ENCODE measurements around the gene PTRH2. TPM values are rescaled to one million over a fixed set of nuclear protein-coding genes. Genes with fewer than 3 reads are reported as not detected.

PTRH2 gene
- total and polyA plus RNA-seq, 2 of the 8 experiments (the other 6 are each of a cell fraction or from before 2014, with no cell fraction given) = 39.4 to 43.2 TPM

- TF ChIP-seq FOSL1 (IDR thresholded peaks at IDR 0.05; ENCODE audit: insufficient read depth, low read depth, low read length) = no peak
- no peak for TF ChIP-seq ZNF274 (IDR thresholded peaks at IDR 0.05; ENCODE audit: borderline replicate concordance, extremely low read depth, low read length)
- TF ChIP-seq NANOG (IDR thresholded peaks at IDR 0.05; ENCODE audit: insufficient read depth, low read depth, low read length, poor library complexity, severe bottlenecking) = no peak
- no peak for TF ChIP-seq ASH2L (IDR thresholded peaks at IDR 0.05; ENCODE audit: low read length)
- no peak for TF ChIP-seq EZH2 (IDR thresholded peaks at IDR 0.05; ENCODE audit: low read depth, low read length, severe bottlenecking)
- no peak for TF ChIP-seq CBX5 (IDR thresholded peaks at IDR 0.05; ENCODE audit: low read depth, low read length)
- no peak for TF ChIP-seq NRF1 (IDR thresholded peaks at IDR 0.05; ENCODE audit: low read depth, low read length)
- TF ChIP-seq CEBPB (IDR thresholded peaks at IDR 0.05; ENCODE audit: low read depth, low read length) = no peak
Observed at GRCh38 chr17:59730268-59730834, 23.1 kb upstream of the PTRH2 start (continued).

Data from H1 (cell line).